Measurements from ENCODE around the gene MTMR10.

MTMR10 gene

DNA sequence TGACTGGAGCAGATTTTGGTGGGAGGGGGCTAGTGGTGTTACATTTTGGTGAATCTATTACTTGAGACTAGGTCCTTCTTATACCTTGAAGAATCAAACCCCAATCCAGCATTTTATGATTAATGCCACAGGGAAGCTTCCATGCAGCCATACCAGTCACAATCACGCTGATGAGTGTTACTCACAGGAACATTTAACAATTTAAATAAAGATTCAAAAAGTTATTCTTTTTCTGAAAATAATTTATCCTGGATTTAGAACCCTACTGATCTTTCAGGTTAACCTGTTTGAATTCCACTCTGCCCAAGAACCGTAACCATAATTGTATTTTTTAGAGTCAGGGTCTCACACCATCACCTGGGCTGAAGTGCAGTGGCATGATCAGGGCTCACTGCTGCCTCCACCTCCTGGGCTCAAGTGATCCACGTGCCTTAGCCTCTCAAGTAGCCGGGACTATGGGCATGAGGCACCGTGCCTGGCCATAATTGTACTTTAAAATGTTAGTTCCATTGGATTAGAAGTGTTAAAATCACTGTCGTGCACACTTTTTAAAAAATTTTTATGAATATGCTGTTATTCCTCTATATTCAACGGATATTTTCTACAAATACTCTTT, 929 bp upstream of the MTMR10 start:
- WGBS (ENCODE audit: extremely low coverage, insufficient coverage, insufficient read length) = no CpG with 5 or more reads among the region's 7 CpGs
- no peak for DNase-seq
- no peaks in the 10 kb centered on the region for H3K9me3 ChIP-seq (ENCODE audit: insufficient read depth, low read depth, low read length)

DNA sequence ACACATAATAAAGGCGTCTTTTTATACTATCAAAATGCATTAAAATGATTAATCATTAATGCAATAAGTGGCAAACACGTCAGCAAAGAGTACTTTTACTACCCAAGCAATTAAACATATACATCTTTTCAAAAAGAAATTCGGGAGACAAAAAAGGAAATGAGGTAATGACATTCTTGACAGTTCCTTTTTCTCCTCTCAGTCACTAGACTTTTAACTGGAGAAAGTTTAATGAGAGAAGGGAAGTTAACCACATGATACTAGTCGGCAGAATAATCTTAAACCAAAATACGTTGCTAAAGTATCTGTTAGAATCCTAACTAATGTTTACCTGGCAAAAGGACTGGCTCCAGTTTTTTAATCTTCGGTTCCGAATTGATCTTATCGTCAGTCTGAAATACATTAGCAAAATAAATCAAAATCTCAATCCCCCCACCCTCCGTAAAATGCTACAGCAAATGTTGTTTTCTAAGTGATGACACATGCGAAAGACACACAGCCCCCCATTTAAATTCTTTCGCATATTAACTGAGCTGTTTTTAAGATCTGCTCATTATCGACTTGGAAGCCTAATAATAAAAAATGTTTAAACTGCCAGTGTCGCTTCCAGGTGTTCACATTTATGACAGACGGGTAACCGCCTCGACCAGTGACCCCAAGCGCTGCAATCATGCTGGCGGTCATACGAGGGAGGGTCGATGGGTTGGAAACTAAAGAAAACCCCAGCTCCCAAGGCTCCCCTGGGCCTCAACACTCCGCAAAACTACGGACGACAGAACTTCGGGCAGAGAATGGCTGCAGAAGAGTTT, 778 bp downstream of the MTMR10 start:
- peak overlapping the region; percentile 79 for H4K8ac ChIP-seq (ENCODE audit: low read depth, low read length)
- H3K4me1 ChIP-seq (ENCODE audit: control insufficient read depth in 1 of 2, insufficient read depth in 2 of 2, low read length in 2 of 2) = peaks cover 5 to 11% of the 10 kb centered on the region in 2 experiments
- peak overlapping the region; percentile 88 for H4K91ac ChIP-seq (ENCODE audit: low read depth, low read length)
- H2BK120ac ChIP-seq (ENCODE audit: insufficient read depth, low read length, poor library complexity) = peak overlapping the region; percentile 94
- no peak overlapping the region for H2BK12ac ChIP-seq (ENCODE audit: low read length)
- H2AK5ac ChIP-seq (ENCODE audit: low read length) = peak overlapping the region; percentile 40
- no CpG with 5 or more reads among the region's 24 CpGs for WGBS (ENCODE audit: extremely low coverage, insufficient coverage, insufficient read length)
- H3K4ac ChIP-seq (ENCODE audit: low read depth, low read length) = peak overlapping the region; percentile 63
- peak overlapping the region; percentile 95 for H3K27ac ChIP-seq (ENCODE audit: low read depth, low read length)
- H2AFZ ChIP-seq (ENCODE audit: insufficient read depth, low read length, poor library complexity) = peak overlapping the region; percentile 66
- H3K14ac ChIP-seq (ENCODE audit: low read length) = peak overlapping the region; percentile 83
- peak overlapping the region; percentile 91 for H3K9ac ChIP-seq (ENCODE audit: low read length)
- H3K18ac ChIP-seq (ENCODE audit: low read length) = peak overlapping the region; percentile 85
- H3K9me3 ChIP-seq (ENCODE audit: insufficient read depth, low read depth, low read length) = no peaks in the 10 kb centered on the region
- H3K79me2 ChIP-seq (ENCODE audit: control insufficient read depth, insufficient read depth, low read length, poor library complexity) = peaks cover 18% of the 10 kb centered on the region
- DNase-seq = peak in 1 of 2 donors; percentile 51
- peak overlapping the region; percentile 94 for H2BK5ac ChIP-seq (ENCODE audit: low read depth, low read length, poor library complexity)
- peaks cover 7 to 8% of the 10 kb centered on the region in 2 experiments for H3K36me3 ChIP-seq (ENCODE audit: control insufficient read depth in 1 of 2, insufficient read depth in 2 of 2, low read length in 2 of 2)
- peak overlapping the region; percentile 88 for H3K4me3 ChIP-seq (ENCODE audit: low read depth, low read length)
- peak overlapping the region; percentile 88 for H4K12ac ChIP-seq (ENCODE audit: low read depth, low read length)
- H3K79me1 ChIP-seq (ENCODE audit: low read length) = peaks cover 16% of the 10 kb centered on the region
- H3K27me3 ChIP-seq (ENCODE audit: insufficient read depth, low read length) = no peaks in the 10 kb centered on the region
- H3K4me2 ChIP-seq (ENCODE audit: low read length) = peak overlapping the region; percentile 78
- H3K23ac ChIP-seq (ENCODE audit: low read length) = no peak overlapping the region

More for the DNA sequence above, 929 bp upstream of the MTMR10 start:
- Histone ChIP-seq H2BK120ac (ENCODE audit: insufficient read depth, low read length, poor library complexity) (peak overlapping the region; percentile 97), H4K91ac (ENCODE audit: low read depth, low read length) (peak overlapping the region; percentile 96), H2AFZ (ENCODE audit: insufficient read depth, low read length, poor library complexity) (peak overlapping the region; percentile 38), H4K8ac (ENCODE audit: low read depth, low read length) (peak overlapping the region; percentile 99), H2AK5ac (ENCODE audit: low read length) (peak overlapping the region; percentile 84), H4K12ac (ENCODE audit: low read depth, low read length) (peak overlapping the region; percentile 55), H3K18ac (ENCODE audit: low read length) (peak overlapping the region; percentile 98), H3K79me1 (ENCODE audit: low read length) (peaks cover 16% of the 10 kb centered on the region), H2BK5ac (ENCODE audit: low read depth, low read length, poor library complexity) (peak overlapping the region; percentile 94), H3K14ac (ENCODE audit: low read length) (peak overlapping the region; percentile 98), H2BK12ac (ENCODE audit: low read length) (peak overlapping the region; percentile 51), H3K4me1 (ENCODE audit: control insufficient read depth in 1 of 2, insufficient read depth in 2 of 2, low read length in 2 of 2) (peaks cover 3 to 6% of the 10 kb centered on the region in 2 experiments), H3K4me2 (ENCODE audit: low read length) (peak overlapping the region; percentile 78), H3K79me2 (ENCODE audit: control insufficient read depth, insufficient read depth, low read length, poor library complexity) (peaks cover 16% of the 10 kb centered on the region), H3K23ac (ENCODE audit: low read length) (no peak overlapping the region), H3K9ac (ENCODE audit: low read length) (peak overlapping the region; percentile 86), H3K36me3 (ENCODE audit: control insufficient read depth in 1 of 2, insufficient read depth in 2 of 2, low read length in 2 of 2) (no peaks in the 10 kb centered on the region), H3K27me3 (ENCODE audit: insufficient read depth, low read length) (no peaks in the 10 kb centered on the region), H3K4me3 (ENCODE audit: low read depth, low read length) (peak overlapping the region; percentile 88), H3K27ac (ENCODE audit: low read depth, low read length) (peak overlapping the region; percentile 95), H3K4ac (ENCODE audit: low read depth, low read length) (peak overlapping the region; percentile 71)

DNA sequence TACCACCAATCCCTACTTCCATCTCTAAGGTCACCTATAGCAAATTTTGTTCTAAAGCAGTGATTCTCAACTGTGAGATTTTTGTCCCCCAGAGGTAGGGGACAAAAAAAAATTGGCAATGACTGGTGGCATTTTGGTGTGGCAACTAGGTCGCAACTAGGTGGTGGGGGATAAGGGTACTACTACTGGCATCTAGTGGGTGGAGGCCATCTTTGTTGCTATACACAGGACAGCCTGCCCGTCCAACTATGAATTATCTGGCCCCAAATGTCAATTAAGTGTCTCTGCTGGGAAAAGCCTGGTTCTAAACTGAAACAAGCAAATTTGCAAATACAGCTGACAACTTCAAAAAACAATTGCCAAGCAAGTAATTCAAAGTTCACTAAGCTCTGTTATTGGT, 1.4 kb downstream of the MTMR10 start:
- H3K9ac ChIP-seq (ENCODE audit: low read length) = no peak overlapping the region

DNA sequence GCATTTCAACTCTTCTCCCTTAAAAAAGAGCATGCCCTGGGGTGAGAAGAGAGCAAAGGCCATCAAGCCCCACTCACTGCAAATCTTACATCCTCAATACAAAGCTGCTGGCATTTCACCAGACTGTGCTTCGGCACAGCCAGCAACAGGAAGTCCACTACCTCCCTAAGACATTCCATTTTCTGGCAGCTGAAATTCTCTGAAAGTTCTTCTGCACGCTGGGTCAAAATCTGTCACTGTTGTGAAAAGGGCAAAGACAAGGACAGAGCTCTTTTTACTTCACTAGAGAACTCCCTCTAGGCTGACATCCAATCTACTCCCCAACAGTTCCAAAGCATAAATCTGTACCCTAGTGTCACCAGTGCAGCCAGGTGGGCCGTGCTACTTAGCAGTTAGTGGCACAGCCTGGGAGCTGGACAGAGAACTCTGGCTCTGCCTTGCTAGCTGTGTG, 6.3 kb downstream of the MTMR10 start:
- H2BK12ac ChIP-seq (ENCODE audit: low read length) = no peak overlapping the region
- no peak overlapping the region for H3K14ac ChIP-seq (ENCODE audit: low read length)
- no peak overlapping the region for H3K23ac ChIP-seq (ENCODE audit: low read length)
- no peak overlapping the region for H4K8ac ChIP-seq (ENCODE audit: low read depth, low read length)
- peaks cover 10% of the 10 kb centered on the region for H3K79me2 ChIP-seq (ENCODE audit: control insufficient read depth, insufficient read depth, low read length, poor library complexity)
- no peak overlapping the region for H2BK120ac ChIP-seq (ENCODE audit: insufficient read depth, low read length, poor library complexity)
- no peak overlapping the region for H2AFZ ChIP-seq (ENCODE audit: insufficient read depth, low read length, poor library complexity)
- peaks cover 3% of the 10 kb centered on the region for H3K79me1 ChIP-seq (ENCODE audit: low read length)
- H3K4me1 ChIP-seq (ENCODE audit: control insufficient read depth in 1 of 2, insufficient read depth in 2 of 2, low read length in 2 of 2) = peaks cover 5 to 19% of the 10 kb centered on the region in 2 experiments
- H3K27ac ChIP-seq (ENCODE audit: low read depth, low read length) = no peak overlapping the region
- no peak overlapping the region for H3K4ac ChIP-seq (ENCODE audit: low read depth, low read length)
- H4K12ac ChIP-seq (ENCODE audit: low read depth, low read length) = no peak overlapping the region
- H2AK5ac ChIP-seq (ENCODE audit: low read length) = no peak overlapping the region
- no peak overlapping the region for H3K4me2 ChIP-seq (ENCODE audit: low read length)
- WGBS (ENCODE audit: extremely low coverage, insufficient coverage, insufficient read length) = no CpG with 5 or more reads among the region's 3 CpGs
- no peak overlapping the region for H3K4me3 ChIP-seq (ENCODE audit: low read depth, low read length)
- no peaks in the 10 kb centered on the region for H3K27me3 ChIP-seq (ENCODE audit: insufficient read depth, low read length)
- H3K18ac ChIP-seq (ENCODE audit: low read length) = no peak overlapping the region
- peaks cover 9 to 16% of the 10 kb centered on the region in 2 experiments for H3K36me3 ChIP-seq (ENCODE audit: control insufficient read depth in 1 of 2, insufficient read depth in 2 of 2, low read length in 2 of 2)
- peak in 1 of 2 donors; percentile 5 for DNase-seq
- H3K9me3 ChIP-seq (ENCODE audit: insufficient read depth, low read depth, low read length) = no peaks in the 10 kb centered on the region
- H3K9ac ChIP-seq (ENCODE audit: low read length) = no peak overlapping the region
- H2BK5ac ChIP-seq (ENCODE audit: low read depth, low read length, poor library complexity) = no peak overlapping the region
- no peak overlapping the region for H4K91ac ChIP-seq (ENCODE audit: low read depth, low read length)

More for the DNA sequence above, 1.4 kb downstream of the MTMR10 start:
- H3K79me2 ChIP-seq (ENCODE audit: control insufficient read depth, insufficient read depth, low read length, poor library complexity) = peaks cover 18% of the 10 kb centered on the region
- no peak overlapping the region for H3K4me3 ChIP-seq (ENCODE audit: low read depth, low read length)
- no CpG with 5 or more reads among the region's 2 CpGs for whole genome bisulfite sequencing (ENCODE audit: extremely low coverage, insufficient coverage, insufficient read length)
- H3K27ac ChIP-seq (ENCODE audit: low read depth, low read length) = no peak overlapping the region
- no peak overlapping the region for H3K23ac ChIP-seq (ENCODE audit: low read length)
- no peak overlapping the region for H4K8ac ChIP-seq (ENCODE audit: low read depth, low read length)
- H3K4ac ChIP-seq (ENCODE audit: low read depth, low read length) = peak overlapping the region; percentile 96
- peak overlapping the region; percentile 14 for H3K4me2 ChIP-seq (ENCODE audit: low read length)
- no peak overlapping the region for H2AK5ac ChIP-seq (ENCODE audit: low read length)
- H3K14ac ChIP-seq (ENCODE audit: low read length) = no peak overlapping the region
- H2AFZ ChIP-seq (ENCODE audit: insufficient read depth, low read length, poor library complexity) = peak overlapping the region; percentile 35
- no peak overlapping the region for H2BK5ac ChIP-seq (ENCODE audit: low read depth, low read length, poor library complexity)
- peaks cover 16% of the 10 kb centered on the region for H3K79me1 ChIP-seq (ENCODE audit: low read length)
- peaks cover 5 to 15% of the 10 kb centered on the region in 2 experiments for H3K4me1 ChIP-seq (ENCODE audit: control insufficient read depth in 1 of 2, insufficient read depth in 2 of 2, low read length in 2 of 2)
- peak overlapping the region; percentile 58 for H2BK120ac ChIP-seq (ENCODE audit: insufficient read depth, low read length, poor library complexity)
- H2BK12ac ChIP-seq (ENCODE audit: low read length) = no peak overlapping the region
- H3K18ac ChIP-seq (ENCODE audit: low read length) = peak overlapping the region; percentile 52
- peak overlapping the region; percentile 18 for H4K91ac ChIP-seq (ENCODE audit: low read depth, low read length)
- DNase-seq = peak in 1 of 2 donors; percentile 50
- no peaks in the 10 kb centered on the region for H3K9me3 ChIP-seq (ENCODE audit: insufficient read depth, low read depth, low read length)
- peaks cover 7 to 13% of the 10 kb centered on the region in 2 experiments for H3K36me3 ChIP-seq (ENCODE audit: control insufficient read depth in 1 of 2, insufficient read depth in 2 of 2, low read length in 2 of 2)
- H4K12ac ChIP-seq (ENCODE audit: low read depth, low read length) = no peak overlapping the region
- H3K27me3 ChIP-seq (ENCODE audit: insufficient read depth, low read length) = no peaks in the 10 kb centered on the region

Data from trophoblast cell (in vitro differentiated cells and primary cell).